SK-N-SH treated with all-trans-retinoic acid at 6 μM for 48 hours (cell line): ENCODE measurements around the gene GNAZ.
"Not testable (repeated sequence)": the region's sequence is repeated elsewhere in the genome, so short reads cannot be mapped to it uniquely, and the experiment has no call there.

Source experiments
- ARNTL ChIP-seq: fragments of 450-650 bp; formaldehyde crosslinking; IDR thresholded peaks from 2 replicates; pipeline ENCODE4 v1.5.0; 2020; ENCODE audit warnings: low read depth, mild to moderate bottlenecking, moderate library complexity, borderline replicate concordance
- PPARA ChIP-seq: fragments of 250-450 bp; sonication (Bioruptor Pico); IDR thresholded peaks from 2 replicates; pipeline ENCODE4 v1.5.0; 2020; ENCODE audit warnings: mild to moderate bottlenecking, borderline replicate concordance
- RARB ChIP-seq: fragments of 250-450 bp; sonication (Bioruptor Pico); IDR thresholded peaks from 2 replicates; pipeline ENCODE4 v1.8.0; 2021; ENCODE audit warnings: mild to moderate bottlenecking, moderate library complexity
- ZC3H10 ChIP-seq: fragments of 250-450 bp; sonication (Bioruptor Pico); IDR thresholded peaks from 2 replicates; pipeline ENCODE4 v1.5.1; 2021; ENCODE audit warnings: mild to moderate bottlenecking, moderate library complexity
- TF ChIP-seq, protein P1 (sequence below): fragments of 250-450 bp; sonication (Bioruptor Pico); IDR thresholded peaks from 2 replicates; pipeline ENCODE4 v1.5.0; 2020; ENCODE audit warnings: mild to moderate bottlenecking, moderate library complexity
- TF ChIP-seq, protein P2 (sequence below): fragments of 250-450 bp; sonication (Bioruptor Pico); IDR thresholded peaks from 2 replicates; pipeline ENCODE4 v1.8.0; 2020; ENCODE audit warnings: mild to moderate bottlenecking, moderate library complexity, borderline replicate concordance

DNA sequence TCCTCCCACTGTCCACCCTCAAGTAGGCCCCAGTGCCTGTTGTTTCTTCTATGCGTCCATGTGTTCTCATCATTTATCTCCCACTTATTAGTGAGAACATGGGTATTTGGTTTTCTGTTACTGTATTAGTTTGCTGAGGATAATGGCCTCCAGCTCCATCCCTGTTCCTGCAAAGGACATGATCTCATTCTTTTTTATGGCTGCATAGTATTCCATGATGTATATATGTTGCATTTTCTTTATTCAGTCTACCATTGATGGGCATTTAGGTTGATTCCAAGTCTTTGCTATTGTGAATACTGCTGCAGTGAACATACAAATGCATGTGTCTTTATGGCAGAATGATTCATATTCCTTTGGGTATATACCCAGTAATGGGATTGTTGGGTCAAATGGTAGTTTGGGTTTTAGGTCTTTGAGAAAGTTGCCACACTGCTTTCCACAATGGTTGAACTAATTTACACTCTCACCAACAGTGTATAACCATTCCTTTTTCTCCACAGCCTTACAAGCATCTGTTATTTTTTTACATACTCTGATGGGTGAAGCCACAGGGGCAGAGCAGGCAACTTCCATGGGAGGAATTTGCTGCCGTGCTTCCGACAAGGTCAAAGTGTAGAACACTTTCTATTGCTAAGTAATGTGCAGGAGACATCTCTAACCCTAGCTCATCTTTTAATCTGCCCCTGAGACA lies 48.5 kb upstream of the GNAZ start:
- TF ChIP-seq, protein P1, sequence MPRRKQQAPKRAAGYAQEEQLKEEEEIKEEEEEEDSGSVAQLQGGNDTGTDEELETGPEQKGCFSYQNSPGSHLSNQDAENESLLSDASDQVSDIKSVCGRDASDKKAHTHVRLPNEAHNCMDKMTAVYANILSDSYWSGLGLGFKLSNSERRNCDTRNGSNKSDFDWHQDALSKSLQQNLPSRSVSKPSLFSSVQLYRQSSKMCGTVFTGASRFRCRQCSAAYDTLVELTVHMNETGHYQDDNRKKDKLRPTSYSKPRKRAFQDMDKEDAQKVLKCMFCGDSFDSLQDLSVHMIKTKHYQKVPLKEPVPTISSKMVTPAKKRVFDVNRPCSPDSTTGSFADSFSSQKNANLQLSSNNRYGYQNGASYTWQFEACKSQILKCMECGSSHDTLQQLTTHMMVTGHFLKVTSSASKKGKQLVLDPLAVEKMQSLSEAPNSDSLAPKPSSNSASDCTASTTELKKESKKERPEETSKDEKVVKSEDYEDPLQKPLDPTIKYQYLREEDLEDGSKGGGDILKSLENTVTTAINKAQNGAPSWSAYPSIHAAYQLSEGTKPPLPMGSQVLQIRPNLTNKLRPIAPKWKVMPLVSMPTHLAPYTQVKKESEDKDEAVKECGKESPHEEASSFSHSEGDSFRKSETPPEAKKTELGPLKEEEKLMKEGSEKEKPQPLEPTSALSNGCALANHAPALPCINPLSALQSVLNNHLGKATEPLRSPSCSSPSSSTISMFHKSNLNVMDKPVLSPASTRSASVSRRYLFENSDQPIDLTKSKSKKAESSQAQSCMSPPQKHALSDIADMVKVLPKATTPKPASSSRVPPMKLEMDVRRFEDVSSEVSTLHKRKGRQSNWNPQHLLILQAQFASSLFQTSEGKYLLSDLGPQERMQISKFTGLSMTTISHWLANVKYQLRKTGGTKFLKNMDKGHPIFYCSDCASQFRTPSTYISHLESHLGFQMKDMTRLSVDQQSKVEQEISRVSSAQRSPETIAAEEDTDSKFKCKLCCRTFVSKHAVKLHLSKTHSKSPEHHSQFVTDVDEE (CRISPR knock-in tag) = not testable (repeated sequence)
- TF ChIP-seq RARB; ARNTL (CRISPR knock-in tag); ZC3H10; PPARA (CRISPR knock-in tag): not testable (repeated sequence)
- TF ChIP-seq, protein P2, sequence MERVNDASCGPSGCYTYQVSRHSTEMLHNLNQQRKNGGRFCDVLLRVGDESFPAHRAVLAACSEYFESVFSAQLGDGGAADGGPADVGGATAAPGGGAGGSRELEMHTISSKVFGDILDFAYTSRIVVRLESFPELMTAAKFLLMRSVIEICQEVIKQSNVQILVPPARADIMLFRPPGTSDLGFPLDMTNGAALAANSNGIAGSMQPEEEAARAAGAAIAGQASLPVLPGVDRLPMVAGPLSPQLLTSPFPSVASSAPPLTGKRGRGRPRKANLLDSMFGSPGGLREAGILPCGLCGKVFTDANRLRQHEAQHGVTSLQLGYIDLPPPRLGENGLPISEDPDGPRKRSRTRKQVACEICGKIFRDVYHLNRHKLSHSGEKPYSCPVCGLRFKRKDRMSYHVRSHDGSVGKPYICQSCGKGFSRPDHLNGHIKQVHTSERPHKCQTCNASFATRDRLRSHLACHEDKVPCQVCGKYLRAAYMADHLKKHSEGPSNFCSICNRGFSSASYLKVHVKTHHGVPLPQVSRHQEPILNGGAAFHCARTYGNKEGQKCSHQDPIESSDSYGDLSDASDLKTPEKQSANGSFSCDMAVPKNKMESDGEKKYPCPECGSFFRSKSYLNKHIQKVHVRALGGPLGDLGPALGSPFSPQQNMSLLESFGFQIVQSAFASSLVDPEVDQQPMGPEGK (CRISPR knock-in tag) = not testable (repeated sequence)
